ENCODE measurements around the gene MED13. TPM values are rescaled to one million over a fixed set of nuclear protein-coding genes. Genes with fewer than 3 reads are reported as not detected.

The MED13 gene
- total and polyA plus RNA-seq, 9 of the 15 experiments (the other 6 are each of a cell fraction or from before 2014, with no cell fraction given) = 5.4 to 48.4 (median 28.2) TPM

DNA sequence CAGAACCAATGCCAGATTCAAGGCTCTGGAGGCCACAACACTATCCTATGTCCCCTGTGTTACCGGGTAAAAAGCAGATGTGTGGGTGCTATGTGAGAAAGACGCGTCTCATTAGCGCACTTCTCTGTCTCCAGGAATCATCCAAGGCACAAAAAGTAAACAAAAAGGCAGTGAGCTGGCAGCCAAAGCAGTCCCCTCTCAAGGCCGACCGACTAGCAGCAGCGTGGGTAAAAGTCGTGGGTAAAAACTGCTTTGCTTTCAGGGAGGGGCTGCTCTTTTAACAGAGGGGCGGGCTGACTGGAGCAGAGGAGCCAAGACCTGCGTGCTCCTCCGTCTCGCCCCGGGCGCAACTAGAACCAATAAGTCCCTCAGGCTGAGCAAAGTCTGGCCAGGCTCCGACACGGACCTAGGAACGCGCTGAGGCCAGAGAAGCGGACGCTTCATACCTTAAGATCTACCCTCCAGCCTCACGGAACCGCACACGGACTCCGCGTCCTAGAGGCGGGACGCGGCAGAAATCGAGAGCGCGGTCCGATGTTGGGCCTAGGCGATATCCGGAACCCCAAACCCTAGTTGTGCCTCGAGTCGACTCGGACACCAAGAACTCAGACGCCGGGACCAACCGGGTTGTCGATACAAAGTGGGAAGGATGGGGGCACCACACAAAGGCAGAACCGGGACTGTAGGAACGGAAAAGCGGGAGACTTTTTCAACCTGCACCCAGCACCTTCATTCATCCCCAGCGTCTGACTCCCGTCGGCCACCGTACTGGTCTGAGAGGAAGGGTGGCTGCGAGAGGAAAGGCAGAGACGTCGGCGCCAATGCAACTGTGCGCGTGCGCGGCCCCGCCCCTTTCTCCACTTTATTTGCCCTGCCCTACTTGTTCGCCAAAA is 137.6 kb downstream of the MED13 start, which contains the start of gene INTS2 (continued):
- TF ChIP-seq THAP7 (CRISPR knock-in tag; IDR thresholded peaks at IDR 0.05) (no peak; the same call in 1 of the 2 replicates), PURB (CRISPR knock-in tag; IDR thresholded peaks at IDR 0.05; ENCODE audit: low read depth) (no peak), BRD4 (IDR thresholded peaks at IDR 0.05) (peak; percentile 85), JUND (IDR thresholded peaks at IDR 0.05; ENCODE audit: borderline replicate concordance, low read depth, low read length) (no peak), JUND (tag; IDR thresholded peaks at IDR 0.05; ENCODE audit: borderline replicate concordance, low read depth, low read length) (no peak), TRIM24 (IDR thresholded peaks at IDR 0.05) (peak in 1 of 2 experiments; percentile 78; a peak in 3 of 4 replicates), SAFB (IDR thresholded peaks at IDR 0.05; ENCODE audit: borderline replicate concordance, low read depth, low read length) (no peak), HDGF (IDR thresholded peaks at IDR 0.05) (no peak), TAF9B (IDR thresholded peaks at IDR 0.05; ENCODE audit: partially characterized antibody) (peak; percentile 90), HMGN3 (IDR thresholded peaks at IDR 0.05; ENCODE audit: borderline replicate concordance, extremely low read depth, insufficient read length, low read depth, low read length) (no peak), HEY1 (CRISPR knock-in tag; IDR thresholded peaks at IDR 0.05; ENCODE audit: borderline replicate concordance) (no peak), ZFX (CRISPR knock-in tag; IDR thresholded peaks at IDR 0.05) (peak; percentile 100), KHSRP (IDR thresholded peaks at IDR 0.05) (no peak), PCBP1 (IDR thresholded peaks at IDR 0.05; ENCODE audit: low read depth, low read length, poor library complexity, severe bottlenecking) (no peak), RBM14 (IDR thresholded peaks at IDR 0.05; ENCODE audit: borderline replicate concordance, insufficient read depth, low read depth, low read length) (no peak), CBFA2T2 (conservative IDR thresholded peaks at IDR 0.05) (no peak), ZNF449 (CRISPR knock-in tag; IDR thresholded peaks at IDR 0.05) (no peak), KDM1A (IDR thresholded peaks at IDR 0.05) (no peak), LCOR (CRISPR knock-in tag; IDR thresholded peaks at IDR 0.05) (no peak; the same call in none of the 2 replicates), OTX1 (CRISPR knock-in tag; IDR thresholded peaks at IDR 0.05) (no peak), TBP (optimal IDR thresholded peaks at IDR 0.05; ENCODE audit: low read depth, low read length) (peak; percentile 91), ZNF79 (CRISPR knock-in tag; IDR thresholded peaks at IDR 0.05; ENCODE audit: low read depth) (no peak), ZNF197 (CRISPR knock-in tag; IDR thresholded peaks at IDR 0.05; ENCODE audit: low read depth) (no peak), SRSF9 (IDR thresholded peaks at IDR 0.05; ENCODE audit: borderline replicate concordance, low read depth, low read length) (no peak), ZNF436 (CRISPR knock-in tag; IDR thresholded peaks at IDR 0.05) (no peak), ZNF354B (CRISPR knock-in tag; IDR thresholded peaks at IDR 0.05) (no peak), HDAC2 (IDR thresholded peaks at IDR 0.05) (peak; percentile 57; the same call in 1 of the 2 replicates)
- TF ChIP-seq, protein P1, sequence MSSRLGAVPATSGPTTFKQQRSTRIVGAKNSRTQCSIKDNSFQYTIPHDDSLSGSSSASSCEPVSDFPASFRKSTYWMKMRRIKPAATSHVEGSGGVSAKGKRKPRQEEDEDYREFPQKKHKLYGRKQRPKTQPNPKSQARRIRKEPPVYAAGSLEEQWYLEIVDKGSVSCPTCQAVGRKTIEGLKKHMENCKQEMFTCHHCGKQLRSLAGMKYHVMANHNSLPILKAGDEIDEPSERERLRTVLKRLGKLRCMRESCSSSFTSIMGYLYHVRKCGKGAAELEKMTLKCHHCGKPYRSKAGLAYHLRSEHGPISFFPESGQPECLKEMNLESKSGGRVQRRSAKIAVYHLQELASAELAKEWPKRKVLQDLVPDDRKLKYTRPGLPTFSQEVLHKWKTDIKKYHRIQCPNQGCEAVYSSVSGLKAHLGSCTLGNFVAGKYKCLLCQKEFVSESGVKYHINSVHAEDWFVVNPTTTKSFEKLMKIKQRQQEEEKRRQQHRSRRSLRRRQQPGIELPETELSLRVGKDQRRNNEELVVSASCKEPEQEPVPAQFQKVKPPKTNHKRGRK (tag; IDR thresholded peaks at IDR 0.05) = no peak
